Ishikawa (cell line): ENCODE results near the gene ROPN1L.
A peak's percentile ranks its signal among the peaks of the same experiment; 100 is the strongest.

Experiments
- CEBPB ChIP-seq: IDR thresholded peaks from 2 replicates; pipeline ENCODE4 v1.6.1; 2012
- CREB1 ChIP-seq: IDR thresholded peaks from 2 replicates; pipeline ENCODE4 v1.6.1; 2012; ENCODE audit warnings: low read depth
- EGR1 ChIP-seq: IDR thresholded peaks from 2 replicates; pipeline ENCODE4 v1.6.1; 2012
- EP300 ChIP-seq: IDR thresholded peaks from 2 replicates; pipeline ENCODE4 v1.6.1; 2012; ENCODE audit warnings: borderline replicate concordance
- FOXM1 ChIP-seq: IDR thresholded peaks from 2 replicates; pipeline ENCODE4 v1.6.1; 2012; ENCODE audit warnings: low read depth, borderline replicate concordance
- MAX ChIP-seq: IDR thresholded peaks from 2 replicates; pipeline ENCODE4 v1.6.1; 2012
- NFIC ChIP-seq: IDR thresholded peaks from 2 replicates; pipeline ENCODE4 v1.6.1; 2012
- RAD21 ChIP-seq: IDR thresholded peaks from 2 replicates; pipeline ENCODE4 v1.6.1; 2012; ENCODE audit warnings: low read depth
- REST ChIP-seq: IDR thresholded peaks from 2 replicates; pipeline ENCODE4 v1.6.1; 2012; ENCODE audit warnings: low read depth, mild to moderate bottlenecking
- TAF1 ChIP-seq: IDR thresholded peaks from 2 replicates; pipeline ENCODE4 v1.6.1; 2012; ENCODE audit warnings: low read depth, mild to moderate bottlenecking
- TCF12 ChIP-seq: IDR thresholded peaks from 2 replicates; pipeline ENCODE4 v1.6.1; 2012; ENCODE audit warnings: low read depth
- TEAD4 ChIP-seq: IDR thresholded peaks from 2 replicates; pipeline ENCODE4 v1.6.1; 2012
- USF1 ChIP-seq: IDR thresholded peaks from 2 replicates; pipeline ENCODE4 v1.6.1; 2012
- YY1 ChIP-seq: IDR thresholded peaks from 2 replicates; pipeline ENCODE4 v1.6.1; 2012; ENCODE audit warnings: low read depth
- ZBTB7A ChIP-seq: IDR thresholded peaks from 2 replicates; pipeline ENCODE4 v1.6.1; 2012; ENCODE audit warnings: low read depth

Gene ROPN1L

GRCh38 chr5:10502130-10502529 lies 60.5 kb downstream of the ROPN1L start:
- TF ChIP-seq EGR1, result no peak
- TF ChIP-seq RAD21, result no peak
- no peak for TF ChIP-seq EP300
- TF ChIP-seq USF1, result no peak
- no peak for TF ChIP-seq MAX

- TF ChIP-seq CREB1, result no peak
- no peak for TF ChIP-seq EP300
- no peak for TF ChIP-seq FOXM1
- peak; percentile 15; the same call in 1 of the 2 replicates for TF ChIP-seq RAD21
- no peak for TF ChIP-seq YY1
Measured at GRCh38 chr5:10502578-10502977, 60.9 kb downstream of the ROPN1L start.

- TF ChIP-seq ZBTB7A, result no peak
- no peak for TF ChIP-seq CEBPB
- TF ChIP-seq EP300, result no peak
- no peak for TF ChIP-seq MAX
- TF ChIP-seq REST, result no peak
- no peak for TF ChIP-seq USF1
- TF ChIP-seq CREB1, result no peak
- TF ChIP-seq NFIC, result no peak
- TF ChIP-seq TCF12, result no peak
- TF ChIP-seq FOXM1, result no peak
- no peak for TF ChIP-seq TEAD4
Measured at GRCh38 chr5:10503321-10503720, 61.6 kb downstream of the ROPN1L start.

- TF ChIP-seq RAD21, result no peak
- TF ChIP-seq TCF12, result peak; percentile 72
- peak; percentile 93 for TF ChIP-seq MAX
- no peak for TF ChIP-seq CREB1
- peak; percentile 47; the same call in 1 of the 2 replicates for TF ChIP-seq EP300
- peak; percentile 92 for TF ChIP-seq NFIC
- TF ChIP-seq USF1, result peak; percentile 84
- peak; percentile 47; the same call in 1 of the 2 replicates for TF ChIP-seq TEAD4
Measured at GRCh38 chr5:10503997-10504793, 62.5 kb downstream of the ROPN1L start.

GRCh38 chr5:10505517-10506095 lies 63.9 kb downstream of the ROPN1L start:
- TF ChIP-seq NFIC (no peak), CEBPB (0 out of 2 replicates have a peak, but pooled peaks have one; percentile 29)

GRCh38 chr5:10506535-10506934 lies 64.9 kb downstream of the ROPN1L start:
- TF ChIP-seq RAD21 (no peak), YY1 (no peak)

- TF ChIP-seq RAD21, result no peak
- TF ChIP-seq REST, result no peak
- no peak for TF ChIP-seq TAF1
- no peak for TF ChIP-seq FOXM1
- no peak for TF ChIP-seq YY1
- no peak for TF ChIP-seq MAX
- no peak for TF ChIP-seq ZBTB7A
- TF ChIP-seq TCF12, result no peak
- TF ChIP-seq CREB1, result no peak
- no peak for TF ChIP-seq EGR1
Measured at GRCh38 chr5:10507575-10508096, 66.0 kb downstream of the ROPN1L start.
